ENCODE results near the gene DDIT4. TPM values are rescaled to one million over a fixed set of nuclear protein-coding genes. Genes with fewer than 3 reads are reported as not detected.
A peak's percentile ranks its signal among the peaks of the same experiment; 100 is the strongest.

Gene DDIT4
- total and polyA plus RNA-seq, 9 of the 15 experiments (the other 6 are each of a cell fraction or from before 2014, with no cell fraction given), result 8.2 to 675 (median 159) TPM

DNA sequence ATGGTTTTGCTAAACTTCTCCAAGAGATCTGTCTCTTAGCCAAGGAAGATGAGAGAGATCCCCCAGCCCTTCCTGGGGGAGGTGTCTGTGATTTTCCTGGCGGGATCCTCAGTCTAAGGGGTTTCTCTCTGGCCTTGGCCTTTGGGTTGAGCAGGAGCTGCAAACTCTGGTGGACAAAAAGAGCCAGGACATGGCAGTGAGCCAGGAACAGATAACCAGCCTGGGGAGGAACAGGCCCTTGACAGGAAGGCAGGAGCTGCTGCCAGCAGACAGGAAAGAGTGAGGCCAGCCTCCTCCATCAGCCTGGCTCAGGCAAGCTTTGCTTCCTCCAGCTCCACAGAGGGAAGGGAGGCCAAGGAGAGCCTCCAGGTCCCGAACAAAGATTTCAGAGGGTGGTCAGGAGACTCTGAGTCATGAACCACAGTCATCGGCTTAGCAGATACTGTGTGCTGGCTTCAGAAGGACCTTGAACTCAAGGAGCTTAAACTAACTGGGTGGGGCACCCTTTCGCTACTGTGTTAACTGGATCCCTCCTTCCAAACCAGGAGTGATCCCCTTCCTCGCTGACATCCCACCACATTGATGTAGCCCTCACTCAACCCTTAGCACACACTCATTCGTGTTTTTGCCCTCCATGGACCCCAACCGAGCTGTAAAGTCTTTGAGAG, 34.7 kb downstream of the DDIT4 start (continued):
- TF ChIP-seq REST (IDR thresholded peaks at IDR 0.05; ENCODE audit: borderline replicate concordance) (peak; percentile 60), REST (CRISPR knock-in tag; IDR thresholded peaks at IDR 0.05; ENCODE audit: low read depth) (peak; percentile 59; the same call in 1 of the 2 replicates), IRF9 (tag; IDR thresholded peaks at IDR 0.05) (peak; percentile 6; the same call in 1 of the 2 replicates), ZNF384 (IDR thresholded peaks at IDR 0.05; ENCODE audit: low read depth, low read length) (peak; percentile 13; the same call in 1 of the 2 replicates), RFX1 (IDR thresholded peaks at IDR 0.05) (no peak), HNRNPK (IDR thresholded peaks at IDR 0.05; ENCODE audit: low read depth, low read length, poor library complexity, severe bottlenecking) (no peak), SIN3B (IDR thresholded peaks at IDR 0.05; ENCODE audit: low read depth) (no peak), NBN (IDR thresholded peaks at IDR 0.05; ENCODE audit: low read depth) (peak; percentile 93), JUN (IDR thresholded peaks at IDR 0.05; ENCODE audit: borderline replicate concordance, low read depth, low read length) (peak; percentile 96), JUN (CRISPR knock-in tag; IDR thresholded peaks at IDR 0.05; ENCODE audit: borderline replicate concordance) (0 out of 2 replicates have a peak, but pooled peaks have one; percentile 46), KLF13 (tag; IDR thresholded peaks at IDR 0.05; ENCODE audit: borderline replicate concordance, low read depth) (peak; percentile 74; the same call in 1 of the 2 replicates), TOE1 (IDR thresholded peaks at IDR 0.05; ENCODE audit: borderline replicate concordance) (peak; percentile 90), TOE1 (CRISPR knock-in tag; IDR thresholded peaks at IDR 0.05; ENCODE audit: borderline replicate concordance, low read depth) (no peak)
- TF ChIP-seq, protein P1, sequence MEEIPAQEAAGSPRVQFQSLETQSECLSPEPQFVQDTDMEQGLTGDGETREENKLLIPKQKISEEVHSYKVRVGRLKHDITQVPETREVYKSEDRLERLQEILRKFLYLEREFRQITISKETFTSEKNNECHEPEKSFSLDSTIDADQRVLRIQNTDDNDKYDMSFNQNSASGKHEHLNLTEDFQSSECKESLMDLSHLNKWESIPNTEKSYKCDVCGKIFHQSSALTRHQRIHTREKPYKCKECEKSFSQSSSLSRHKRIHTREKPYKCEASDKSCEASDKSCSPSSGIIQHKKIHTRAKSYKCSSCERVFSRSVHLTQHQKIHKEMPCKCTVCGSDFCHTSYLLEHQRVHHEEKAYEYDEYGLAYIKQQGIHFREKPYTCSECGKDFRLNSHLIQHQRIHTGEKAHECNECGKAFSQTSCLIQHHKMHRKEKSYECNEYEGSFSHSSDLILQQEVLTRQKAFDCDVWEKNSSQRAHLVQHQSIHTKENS (CRISPR knock-in tag; IDR thresholded peaks at IDR 0.05), result no peak
- TF ChIP-seq, protein P2, sequence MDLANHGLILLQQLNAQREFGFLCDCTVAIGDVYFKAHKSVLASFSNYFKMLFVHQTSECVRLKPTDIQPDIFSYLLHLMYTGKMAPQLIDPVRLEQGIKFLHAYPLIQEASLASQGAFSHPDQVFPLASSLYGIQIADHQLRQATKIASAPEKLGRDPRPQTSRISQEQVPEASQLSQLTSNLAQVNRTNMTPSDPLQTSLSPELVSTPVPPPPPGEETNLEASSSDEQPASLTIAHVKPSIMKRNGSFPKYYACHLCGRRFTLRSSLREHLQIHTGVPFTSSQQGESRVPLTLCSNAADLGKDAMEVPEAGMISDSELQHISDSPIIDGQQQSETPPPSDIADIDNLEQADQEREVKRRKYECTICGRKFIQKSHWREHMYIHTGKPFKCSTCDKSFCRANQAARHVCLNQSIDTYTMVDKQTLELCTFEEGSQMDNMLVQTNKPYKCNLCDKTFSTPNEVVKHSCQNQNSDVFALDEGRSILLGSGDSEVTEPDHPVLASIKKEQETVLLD (IDR thresholded peaks at IDR 0.05), result peak; percentile 76; the same call in 1 of the 2 replicates
